Frontal cortex (tissue), 4 donors: ENCODE measurements around the gene WNT3A. TPM values are rescaled to one million over a fixed set of nuclear protein-coding genes. Genes with fewer than 3 reads are reported as not detected.
A peak's percentile ranks its signal among the peaks of the same experiment; 100 is the strongest.

Source experiments
- DNase-seq, 2 donors: peaks; one replicate each; pipeline ENCODE4 v3.0.0; 2012; ENCODE audit warnings: low spot score in 2 of 2
- FAIRE-seq: peaks from 2 replicates; lab custom pipeline; 2012; peaks lifted over from hg19 to GRCh38; lab: Jason Lieb, UNC
- small RNA-seq: library from RNA; depleted of rRNA; stranded (forward); fragments of <200 nt; gene quantifications from one replicate; pipeline ENCODE3, GENCODE V24; 2014
- total RNA-seq: library from RNA; depleted of rRNA; stranded (reverse); fragments of >200 nt; gene quantifications from one replicate; pipeline ENCODE4 v1.2.3, GENCODE V29; 2014
- donor health status: control.
- donor health status: control.
- donor health status: control.

WNT3A gene
- total RNA-seq, 1 donor from 2014 or later, result not detected

DNA sequence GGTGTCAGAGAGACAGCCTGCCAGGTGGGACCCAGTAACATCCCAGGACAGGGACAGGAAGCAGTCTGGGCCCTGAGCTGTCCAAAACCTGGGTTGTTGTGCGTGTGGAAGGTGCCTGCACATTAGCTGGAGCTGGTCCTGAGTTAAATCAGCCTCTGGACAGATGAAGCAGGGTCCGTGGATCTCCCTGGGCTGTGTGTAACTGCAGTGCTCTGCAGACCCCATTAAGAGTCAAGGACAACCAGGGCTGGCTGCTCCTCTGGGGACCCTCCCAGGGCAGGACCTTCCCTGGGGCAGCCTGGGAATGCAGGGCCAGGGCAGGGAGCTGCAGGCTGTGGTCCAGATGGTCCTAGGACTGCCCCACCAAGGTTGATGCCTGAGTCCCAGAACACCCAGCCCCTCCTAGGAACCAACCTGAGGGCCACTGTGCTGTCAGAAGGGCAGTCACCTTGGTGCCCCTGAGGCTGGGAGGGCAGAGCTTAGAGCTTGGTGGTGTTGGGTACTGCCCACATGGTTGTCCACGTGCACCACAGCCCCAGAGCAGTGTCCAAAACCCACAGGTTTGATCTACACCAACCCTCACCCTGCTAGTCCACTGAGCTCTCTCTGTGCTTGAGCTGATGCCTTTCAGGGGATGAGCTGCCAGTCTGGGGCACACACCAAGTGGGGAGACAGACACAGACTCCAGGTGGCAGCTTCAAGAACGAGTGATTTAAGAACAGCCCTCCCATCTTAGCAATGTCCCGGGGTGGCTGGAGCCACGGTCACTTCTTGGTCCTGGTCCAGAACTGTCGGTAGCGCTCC lies 99.4 kb downstream of the WNT3A start:
- no peak for FAIRE-seq

DNA sequence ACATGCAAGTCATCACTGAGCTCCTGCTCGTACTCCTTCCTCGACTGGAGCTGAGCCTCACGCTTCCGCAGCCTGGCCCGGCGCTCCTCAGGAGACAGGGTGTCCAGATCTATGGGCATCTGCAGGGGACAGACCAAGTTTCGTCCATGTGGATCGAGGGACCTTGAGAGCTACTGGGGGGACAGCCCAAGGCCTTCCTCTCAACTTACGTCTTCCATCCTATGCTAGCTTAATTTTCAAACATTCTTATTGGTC lies 99.9 kb downstream of the WNT3A start:
- FAIRE-seq, result no peak
- peak in 1 of 2 donors; percentile 6 for DNase-seq

More for the DNA sequence above, 99.4 kb downstream of the WNT3A start:
- peak in 1 of 2 donors; percentile 2 for DNase-seq

DNA sequence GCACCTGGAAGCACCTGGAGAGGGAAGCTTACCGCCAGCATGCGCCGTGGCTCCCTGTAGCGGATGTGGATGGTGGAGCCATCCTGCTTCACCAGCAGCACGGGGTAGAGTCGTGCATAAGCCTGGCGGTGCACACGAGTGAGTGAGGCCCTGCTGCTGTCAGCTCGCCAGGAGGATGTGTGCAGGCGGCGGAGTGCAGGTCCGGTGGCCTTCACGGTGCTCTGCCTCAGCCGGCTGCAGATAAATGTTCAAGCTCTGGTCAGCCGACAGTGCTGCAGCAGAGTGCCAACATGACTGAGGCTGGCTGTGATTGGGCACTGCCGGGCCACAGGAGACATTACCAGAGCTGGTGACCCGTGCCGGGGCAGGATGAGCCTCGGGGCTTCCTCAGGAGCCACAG lies 100.8 kb downstream of the WNT3A start:
- DNase-seq, result peak in 1 of 2 donors; percentile 2
- FAIRE-seq, result no peak

DNA sequence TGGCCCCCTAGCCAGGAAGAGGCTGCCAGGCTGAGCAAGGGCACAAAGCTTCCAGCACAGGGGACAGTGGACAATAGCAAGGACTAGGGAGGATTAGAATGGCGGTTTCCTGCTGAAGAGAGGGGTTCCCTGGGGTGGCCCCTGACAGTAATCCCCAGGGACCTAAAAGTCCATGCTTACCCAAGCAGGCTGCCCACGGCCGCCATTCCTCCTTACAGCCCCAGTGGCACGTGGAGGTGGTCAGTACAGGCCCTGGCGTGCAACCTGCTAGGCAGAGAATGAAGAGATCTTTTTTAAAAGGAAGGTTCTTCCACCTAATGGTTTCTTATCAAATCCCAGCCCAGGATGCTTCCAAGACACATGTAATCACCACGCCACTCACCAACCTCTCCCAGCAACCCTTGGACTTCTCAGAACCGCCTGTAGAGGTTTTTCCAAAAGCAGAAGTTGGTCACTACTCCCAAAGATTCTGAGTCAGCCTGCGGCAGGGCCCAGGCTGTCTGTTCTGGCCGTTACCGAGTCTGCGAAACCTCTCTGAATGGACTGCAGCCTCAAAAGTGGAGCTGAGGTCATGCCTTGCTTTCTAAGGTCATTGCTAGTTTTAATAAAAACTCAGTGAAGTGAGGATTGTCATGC lies 101.4 kb downstream of the WNT3A start:
- peak in 1 of 2 donors; percentile 10 for DNase-seq

DNA sequence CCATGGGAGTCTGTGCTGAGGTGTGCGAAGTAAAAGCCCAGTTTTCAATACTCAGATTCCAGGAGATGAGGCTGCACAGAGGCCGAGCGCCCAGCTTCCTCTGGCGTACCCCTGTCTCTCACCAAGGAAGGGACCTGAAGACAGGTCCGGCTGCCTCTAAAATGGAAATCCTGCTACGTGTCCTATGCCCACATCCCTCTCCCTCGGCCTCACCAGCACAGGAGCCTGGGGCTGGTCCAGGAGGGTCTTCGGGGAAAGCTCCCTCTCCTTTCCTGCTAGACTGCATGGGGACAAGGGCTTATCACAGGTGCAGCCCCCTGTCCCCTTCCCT lies 101.9 kb downstream of the WNT3A start:
- FAIRE-seq, result no peak
- DNase-seq, result peak in 1 of 2 donors; percentile 9

More for the DNA sequence above, 101.4 kb downstream of the WNT3A start:
- FAIRE-seq, result no peak

DNA sequence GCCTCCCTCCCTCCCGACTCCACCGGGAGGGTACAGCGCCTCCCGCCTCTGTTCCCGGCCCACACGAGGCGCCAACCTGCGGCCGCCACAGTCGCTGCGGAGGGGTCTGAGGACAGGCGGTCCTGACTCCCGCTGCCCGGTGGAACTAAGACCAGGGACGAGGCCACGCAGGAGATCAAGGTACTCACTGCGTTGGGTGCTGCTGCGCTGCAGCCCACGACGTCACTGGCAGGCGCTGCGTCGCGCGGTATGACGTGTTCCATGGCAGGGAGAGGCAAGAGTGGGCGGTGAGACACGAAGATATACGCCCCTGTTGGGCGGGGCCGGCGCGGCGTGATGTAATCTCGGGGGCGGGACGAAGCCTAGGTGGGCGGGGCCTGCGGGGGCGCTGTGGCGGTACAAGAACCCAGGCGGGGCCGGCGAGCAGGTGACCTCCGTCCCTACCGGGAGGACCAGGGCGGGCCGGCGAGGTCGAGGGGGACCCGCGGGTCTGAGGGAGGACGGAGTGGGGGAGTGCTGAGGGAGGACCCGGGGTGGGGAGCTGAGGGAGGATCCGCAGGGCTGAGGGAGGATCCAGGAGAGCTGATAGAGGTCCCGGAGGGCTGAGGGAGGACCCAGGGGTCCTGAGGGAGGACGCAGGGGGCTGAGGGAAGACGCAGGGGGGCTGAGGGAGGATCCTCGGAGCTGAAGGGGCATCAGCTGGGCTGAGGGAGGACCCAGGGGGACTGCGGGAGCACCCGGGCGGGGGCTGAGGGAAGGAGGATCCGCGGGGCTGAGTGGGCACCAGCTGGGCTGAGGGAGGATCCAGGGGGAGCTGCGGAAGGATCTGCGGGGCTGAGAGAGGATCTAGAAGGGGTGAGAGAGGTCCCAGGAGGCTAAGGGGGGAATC lies 102.5 kb downstream of the WNT3A start, which contains the start of gene MRPL55:
Gene MRPL55, minus strand, starts transcription at position 227 of the 889 bp plus-strand sequence. CDS start 1,039 bp downstream, outside the sequence.
- FAIRE-seq, result no peak
- peak; percentile 96 to 99 for DNase-seq

DNA sequence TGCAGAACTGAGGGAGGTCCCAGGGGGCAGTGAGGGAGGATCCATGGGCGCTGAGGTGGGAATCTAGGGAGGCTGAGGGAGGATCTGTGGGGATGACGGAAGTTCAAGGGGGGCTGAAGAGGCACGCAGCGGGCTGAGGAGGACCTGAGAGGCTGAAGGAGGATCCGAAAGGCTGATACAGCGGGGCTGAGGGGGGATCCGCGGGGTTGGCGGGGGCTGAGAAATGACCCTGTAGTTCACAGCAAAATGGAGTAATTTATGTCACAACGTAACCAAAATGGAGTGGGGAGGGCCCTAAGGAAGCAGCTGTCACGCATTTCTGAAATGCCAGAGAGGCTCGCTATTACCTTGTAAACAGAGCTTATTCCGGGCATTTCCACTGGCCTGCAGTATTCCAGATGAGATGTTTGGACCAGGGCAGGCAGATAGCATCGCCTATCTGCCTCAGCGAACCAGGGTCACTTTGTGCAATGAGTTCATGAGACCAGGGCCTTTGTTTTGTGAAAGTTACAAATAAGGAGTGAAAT lies 103.2 kb downstream of the WNT3A start:
- DNase-seq, result peak in 1 of 2 donors; percentile 5
- no peak for FAIRE-seq

DNA sequence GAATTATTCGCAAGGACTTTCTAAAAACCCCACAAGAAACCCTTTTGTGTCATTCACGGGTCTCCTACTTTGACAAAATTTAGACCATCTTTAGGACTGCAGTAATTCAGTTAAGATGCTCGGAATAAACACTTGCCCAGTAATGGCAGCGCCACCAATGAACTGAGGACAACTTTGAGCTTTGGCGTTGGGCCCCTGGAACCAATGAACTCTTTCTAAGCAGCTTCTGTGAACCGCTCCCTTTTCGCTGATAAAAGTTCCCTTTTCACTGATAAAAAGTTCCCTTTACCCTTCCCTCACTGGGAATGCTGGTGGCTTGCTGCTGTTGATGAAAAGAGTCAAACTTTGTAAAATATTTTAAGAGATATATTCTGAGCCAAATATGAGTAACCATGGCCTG lies 103.8 kb downstream of the WNT3A start:
- FAIRE-seq, result no peak
- DNase-seq, result no peak

Small RNAs within 50 kb of the gene (small RNA-seq; reads per million reads assigned to genes)
- not detected for gene SEPT14P17

Other genes with a start within 250 kb of the WNT3A start
- gene PRSS38, start 191.3 kb upstream of the WNT3A start, total RNA-seq, result not detected
- gene WNT9A, start 59.1 kb upstream of the WNT3A start, total RNA-seq, result 1.2 TPM
- gene ARF1, start 75.7 kb downstream of the WNT3A start, total RNA-seq, result 107 TPM
- 4.1 TPM for gene C1orf35, start 96.3 kb downstream of the WNT3A start, total RNA-seq
- 33.4 TPM for gene MRPL55, start 102.3 kb downstream of the WNT3A start, total RNA-seq
- 130 TPM for gene GUK1, start 133.3 kb downstream of the WNT3A start, total RNA-seq
- 0.82 TPM for gene GJC2, start 142.9 kb downstream of the WNT3A start, total RNA-seq
- gene IBA57, start 158.8 kb downstream of the WNT3A start, total RNA-seq, result 2.9 TPM
- 30.2 TPM for gene OBSCN, start 201.0 kb downstream of the WNT3A start, total RNA-seq